B cell (primary cell): ENCODE data around the gene SOX6. TPM values are rescaled to one million over a fixed set of nuclear protein-coding genes. Genes with fewer than 3 reads are reported as not detected.
"Not testable (repeated sequence)": the region's sequence is repeated elsewhere in the genome, so short reads cannot be mapped to it uniquely, and the experiment has no call there.

Experiments
- ATAC-seq: fragments of 200-7000 bp; cut with Tn5 transposase; one replicate; pipeline ENCODE4 v1.10.0; 2021; ENCODE audit warnings: low read depth, mild to moderate bottlenecking, moderate number of reproducible peaks, moderate library complexity
- CTCF ChIA-PET: fragments of 350-600 bp; sonication (Branson Sonifier 250); formaldehyde crosslinking; loops from one replicate; lab custom pipeline; 2021; ENCODE audit warnings: antibody characterized with exemption, inconsistent platforms; lab: Charles Lee
- POLR2A ChIA-PET: fragments of 350-600 bp; sonication (Branson Sonifier 250); formaldehyde crosslinking; loops from one replicate; lab custom pipeline; 2021; ENCODE audit warnings: antibody characterized with exemption; lab: Charles Lee
- DNase-seq: peaks from one replicate; pipeline ENCODE4 v3.0.0; 2013
- H2AFZ ChIP-seq: 2 replicates; pipeline ENCODE4 v1.6.1; 2012; ENCODE audit warnings: mild to moderate bottlenecking, low read depth, low read length; ENCODE audit not compliant: insufficient read depth, poor library complexity, severe bottlenecking
- H3K27ac ChIP-seq, 2 donors: 1 replicate in 1 of 2; 2 replicates in 1 of 2; pipeline ENCODE4 v1.5.1; 2012 to 2013; ENCODE audit warnings: low read length in 2 of 2, mild to moderate bottlenecking in 2 of 2, moderate library complexity in 1 of 2
- H3K27me3 ChIP-seq, 4 experiments: fragments of 200-600 bp in 1 of 4; sonication (generic) in 1 of 4; replicated peaks in 1 of 4; 1 replicate in 2 of 4; 2 replicates in 2 of 4; pipeline versions ENCODE4 v1.6.1 to v1.7.0; 2013 to 2016; ENCODE audit warnings: low read length in 3 of 4, mild to moderate bottlenecking in 2 of 4, mixed read lengths in 1 of 4, moderate library complexity in 1 of 4; ENCODE audit not compliant: insufficient read depth in 4 of 4, control insufficient read depth in 3 of 4; ENCODE audit errors: control extremely low read depth in 1 of 4
- H3K36me3 ChIP-seq, 2 experiments: replicated peaks in 1 of 2; 1 replicate in 1 of 2; 2 replicates in 1 of 2; pipeline versions ENCODE4 v1.6.1 to v1.7.1; 2013; ENCODE audit warnings: low read length in 1 of 2; ENCODE audit not compliant: insufficient read depth in 2 of 2, control insufficient read depth in 1 of 2; ENCODE audit errors: control extremely low read depth in 1 of 2, extremely low read depth in 1 of 2
- H3K4me1 ChIP-seq, 2 donors: fragments of 200-600 bp in 1 of 2; sonication (generic) in 1 of 2; 1 replicate in 1 of 2; 2 replicates in 1 of 2; pipeline versions ENCODE4 v1.5.1 to v1.6.1; 2013 to 2017; ENCODE audit warnings: low read length in 2 of 2; ENCODE audit not compliant: control insufficient read depth in 2 of 2, insufficient read depth in 2 of 2
- H3K4me2 ChIP-seq: replicated peaks from 2 replicates; pipeline ENCODE3; 2012; ENCODE audit warnings: mild to moderate bottlenecking, low read depth, low read length; ENCODE audit not compliant: poor library complexity, severe bottlenecking
- H3K4me3 ChIP-seq, 5 experiments: fragments of 200-600 bp in 1 of 5; sonication (generic) in 1 of 5; 1 replicate in 3 of 5; 2 replicates in 2 of 5; pipeline versions ENCODE4 v1.5.1 to v1.7.0; 2011 to 2016; ENCODE audit warnings: low read length in 4 of 5, mild to moderate bottlenecking in 4 of 5, low read depth in 2 of 5, control low read depth in 1 of 5, moderate library complexity in 1 of 5; ENCODE audit not compliant: insufficient read depth in 1 of 5; ENCODE audit errors: control extremely low read depth in 1 of 5, extremely low read depth in 1 of 5
- H3K79me2 ChIP-seq: fragments of 200-600 bp; sonication (generic); one replicate; pipeline ENCODE4 v1.6.0; 2016; ENCODE audit warnings: low read length; ENCODE audit not compliant: control insufficient read depth, insufficient read depth
- H3K9ac ChIP-seq: fragments of 200-600 bp; sonication (generic); 2 replicates; pipeline ENCODE4 v1.6.1; 2017; ENCODE audit warnings: mild to moderate bottlenecking, low read length, moderate library complexity
- H3K9me3 ChIP-seq, 3 donors: one replicate each; pipeline versions ENCODE4 v1.6.1 to v1.7.1; 2013; ENCODE audit warnings: low read length in 2 of 3; ENCODE audit not compliant: control insufficient read depth in 2 of 3, insufficient read depth in 1 of 3; ENCODE audit errors: control extremely low read depth in 1 of 3
- H4K20me1 ChIP-seq: 2 replicates; pipeline ENCODE4 v1.6.0; 2012; ENCODE audit warnings: mild to moderate bottlenecking, low read length; ENCODE audit not compliant: insufficient read depth, control insufficient read depth, poor library complexity, severe bottlenecking
- H3K27ac Mint-ChIP-seq: one replicate; pipeline ENCODE4 v1.8.0; 2021; ENCODE audit warnings: mixed read lengths
- H3K27me3 Mint-ChIP-seq: one replicate; pipeline ENCODE4 v1.8.0; 2021; ENCODE audit warnings: mixed read lengths
- H3K4me1 Mint-ChIP-seq: one replicate; pipeline ENCODE4 v1.8.0; 2021; ENCODE audit warnings: mixed read lengths
- H3K4me3 Mint-ChIP-seq: one replicate; pipeline ENCODE4 v1.8.0; 2021; ENCODE audit warnings: mixed read lengths
- H3K9me3 Mint-ChIP-seq: one replicate; pipeline ENCODE4 v1.8.0; 2022; ENCODE audit warnings: mixed read lengths; ENCODE audit not compliant: insufficient read depth
- EZH2 ChIP-seq: IDR thresholded peaks from 2 replicates; pipeline ENCODE4 v1.6.1; 2012; ENCODE audit warnings: borderline replicate concordance, low read depth, mild to moderate bottlenecking, moderate library complexity, low read length; ENCODE audit not compliant: insufficient read depth, poor library complexity, severe bottlenecking
- WGBS: methylation state at CpG from one replicate; pipeline ENCODE4 v1.1.5; 2013; ENCODE audit warnings: missing lambda C conversion rate; ENCODE audit not compliant: insufficient coverage; 5-methylcytosine and 5-hydroxymethylcytosine counted together
- intact Hi-C: fragments of 100-400 bp; cut with micrococcal nuclease; formaldehyde crosslinking; loops from one replicate; pipeline ENCODE4 v1.10.0; 2022
- polyA plus RNA-seq: library from polyadenylated mRNA; depleted of rRNA; stranded (reverse); fragments of >200 nt; gene quantifications from 2 replicates; pipeline ENCODE4 v1.2.3, GENCODE V29; 2012
- total RNA-seq, 2 donors: library from RNA; stranded (reverse); fragments of 120-200 nt in 1 of 2; gene quantifications; 1 replicate in 1 of 2; 2 replicates in 1 of 2; pipeline versions ENCODE4 v1.2.3 to v1.2.4, GENCODE V29; 2013 to 2022
- TF ChIP-seq, protein P1 (sequence below): fragments of 200-600 bp; IDR thresholded peaks from one replicate; pipeline ENCODE4 v1.8.0; 2022; ENCODE audit warnings: antibody characterized with exemption, mild to moderate bottlenecking

The SOX6 gene
- total and polyA plus RNA-seq, 2 donors (not counting 1 experiment from before 2014, with no cell fraction given) = not detected

DNA sequence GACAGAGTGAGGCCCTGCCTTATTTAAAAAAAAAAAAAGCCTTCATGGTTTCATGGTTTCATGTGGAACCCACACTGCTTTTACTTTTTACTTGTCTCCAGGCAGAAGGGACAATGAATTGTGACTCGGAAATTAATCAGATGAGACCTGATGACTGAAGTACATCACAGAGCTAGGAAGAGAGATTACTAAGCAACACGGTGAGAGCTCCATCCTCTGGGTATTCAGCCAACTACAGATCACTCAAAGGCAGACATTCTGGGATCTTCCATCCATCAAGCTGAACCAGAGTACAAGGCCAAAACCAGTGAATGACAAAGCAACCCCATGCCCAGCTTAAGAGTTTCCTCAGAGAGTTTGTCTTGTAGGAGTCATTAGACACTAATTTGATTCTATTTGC lies 433.2 kb downstream of the SOX6 start:
- CTCF ChIA-PET = no interaction called here
- WGBS = 100% methylated on average over 1 of the region's 2 CpGs

DNA sequence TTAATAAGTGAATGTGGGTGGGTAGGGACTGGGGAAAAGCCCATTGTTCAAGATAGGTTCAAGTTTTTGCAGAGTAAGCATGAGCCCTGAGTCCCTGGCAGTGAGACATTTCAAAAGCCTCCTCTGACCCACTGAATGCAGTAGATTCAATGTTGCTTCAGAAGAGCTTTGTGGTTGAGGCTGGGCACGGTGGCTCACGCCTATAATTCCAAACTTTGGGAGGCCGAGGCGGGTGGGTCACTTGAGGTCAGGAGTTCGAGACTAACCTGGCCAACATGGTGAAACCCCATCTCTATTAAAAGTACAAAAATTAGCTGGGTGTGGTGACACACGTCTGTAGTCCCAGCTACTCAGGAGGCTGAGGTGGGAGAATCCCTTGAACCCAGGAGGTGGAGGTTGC lies 433.6 kb downstream of the SOX6 start:
- H3K4me3 Mint-ChIP-seq, H3K4me3 ChIP-seq, DNase-seq, H2AFZ ChIP-seq, H3K27ac ChIP-seq, H3K9ac ChIP-seq, H3K4me1 Mint-ChIP-seq, H3K27me3 Mint-ChIP-seq, CTCF ChIA-PET, POLR2A ChIA-PET, H3K27me3 ChIP-seq, H3K36me3 ChIP-seq, H3K79me2 ChIP-seq, intact Hi-C loops, H3K27ac Mint-ChIP-seq, H3K9me3 Mint-ChIP-seq, H3K9me3 ChIP-seq, ATAC-seq, H4K20me1 ChIP-seq, H3K4me1 ChIP-seq, H3K4me2 ChIP-seq: not testable (repeated sequence)
- 94% methylated on average over 5 of the region's 6 CpGs for WGBS

More for the DNA sequence above, 433.2 kb downstream of the SOX6 start:
- no peaks in the 10 kb centered on the region for H3K36me3 ChIP-seq
- ATAC-seq (no peak), DNase-seq (no peak)
- Mint-ChIP-seq H3K27ac (no peak overlapping the region), H3K27me3 (no peaks in the 10 kb centered on the region), H3K4me1 (no peaks in the 10 kb centered on the region), H3K9me3 (no peaks in the 10 kb centered on the region), H3K4me3 (no peak overlapping the region)
- no peak overlapping the region for H3K4me3 ChIP-seq
- H3K4me1 ChIP-seq = no peaks in the 10 kb centered on the region
- intact Hi-C loops = no loop called here
- H3K27me3 ChIP-seq = no peaks in the 10 kb centered on the region
- no peak overlapping the region for H3K4me2 ChIP-seq
- no peak overlapping the region for H3K9ac ChIP-seq
- no peaks in the 10 kb centered on the region for H3K79me2 ChIP-seq
- TF ChIP-seq, protein P1, sequence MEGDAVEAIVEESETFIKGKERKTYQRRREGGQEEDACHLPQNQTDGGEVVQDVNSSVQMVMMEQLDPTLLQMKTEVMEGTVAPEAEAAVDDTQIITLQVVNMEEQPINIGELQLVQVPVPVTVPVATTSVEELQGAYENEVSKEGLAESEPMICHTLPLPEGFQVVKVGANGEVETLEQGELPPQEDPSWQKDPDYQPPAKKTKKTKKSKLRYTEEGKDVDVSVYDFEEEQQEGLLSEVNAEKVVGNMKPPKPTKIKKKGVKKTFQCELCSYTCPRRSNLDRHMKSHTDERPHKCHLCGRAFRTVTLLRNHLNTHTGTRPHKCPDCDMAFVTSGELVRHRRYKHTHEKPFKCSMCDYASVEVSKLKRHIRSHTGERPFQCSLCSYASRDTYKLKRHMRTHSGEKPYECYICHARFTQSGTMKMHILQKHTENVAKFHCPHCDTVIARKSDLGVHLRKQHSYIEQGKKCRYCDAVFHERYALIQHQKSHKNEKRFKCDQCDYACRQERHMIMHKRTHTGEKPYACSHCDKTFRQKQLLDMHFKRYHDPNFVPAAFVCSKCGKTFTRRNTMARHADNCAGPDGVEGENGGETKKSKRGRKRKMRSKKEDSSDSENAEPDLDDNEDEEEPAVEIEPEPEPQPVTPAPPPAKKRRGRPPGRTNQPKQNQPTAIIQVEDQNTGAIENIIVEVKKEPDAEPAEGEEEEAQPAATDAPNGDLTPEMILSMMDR = no peak
- no peak for TF ChIP-seq EZH2
- H4K20me1 ChIP-seq = no peaks in the 10 kb centered on the region
- H2AFZ ChIP-seq = no peak overlapping the region
- no peak overlapping the region for H3K27ac ChIP-seq
- H3K9me3 ChIP-seq = no peaks in the 10 kb centered on the region
- POLR2A ChIA-PET = no interaction called here
